Right cardiac atrium (tissue), 5 donors: Measurements from ENCODE around the gene IFTAP. TPM values are rescaled to one million over a fixed set of nuclear protein-coding genes. Genes with fewer than 3 reads are reported as not detected.
A peak's percentile ranks its signal among the peaks of the same experiment; 100 is the strongest.

Experiments
- ATAC-seq, 2 donors: fragments of 200-7000 bp; cut with Tn5 transposase; one replicate each; pipeline versions ENCODE4 v1.8.0 to v1.9.1; 2020; ENCODE audit warnings: moderate library complexity in 2 of 2, mild to moderate bottlenecking in 1 of 2
- DNase-seq, 3 donors: peaks; one replicate each; pipeline ENCODE4 v3.0.0-alpha.2; 2020
- H3K27ac ChIP-seq: one replicate; pipeline ENCODE4 v1.5.1; 2013; ENCODE audit warnings: mild to moderate bottlenecking, low read length, control low read depth, moderate library complexity
- H3K27me3 ChIP-seq: one replicate; pipeline ENCODE4 v1.6.1; 2013; ENCODE audit not compliant: control insufficient read depth, insufficient read depth
- H3K4me1 ChIP-seq: one replicate; pipeline ENCODE4 v1.6.1; 2013; ENCODE audit warnings: low read length; ENCODE audit not compliant: control insufficient read depth, insufficient read depth
- H3K4me3 ChIP-seq: one replicate; pipeline ENCODE4 v1.5.1; 2013; ENCODE audit warnings: low read length, control low read depth
- H3K9me3 ChIP-seq: one replicate; pipeline ENCODE4 v1.6.1; 2013; ENCODE audit warnings: low read length; ENCODE audit not compliant: control insufficient read depth
- WGBS: extraction: QIAGEN DNeasy Blood & Tissue Kit; methylation state at CpG from one replicate; pipeline ENCODE4 v1.1.7; 2013; 5-methylcytosine and 5-hydroxymethylcytosine counted together
- intact Hi-C, 4 donors: fragments of 100-400 bp; cut with DNase I; formaldehyde crosslinking; loops; one replicate each; pipeline versions ENCODE4 v1.11.0 to v1.14.0; 2022 to 2023
- polyA plus RNA-seq: library from polyadenylated mRNA; stranded (reverse); fragments of 200-250 nt; gene quantifications from one replicate; pipeline ENCODE4 v1.2.3, GENCODE V29; 2013
- total RNA-seq, 4 donors: library from RNA; stranded (reverse); fragmentation: NEBNext Ultra II Directional; extraction: Animal tissue kit (Norgen Biotek cat#: 25700); gene quantifications; one replicate each; pipeline ENCODE4 v1.2.1, GENCODE V29; 2021
- donor health status: healthy with polysubstance abuse.
- donor health status: DM: no; HTN: yes; CAD: no.
- donor health status: DM: no; HTN: no; CAD: no.
- donor health status: DM: no; HTN: yes; CAD: no; lungs with severe emphysema.
- donor health status: DM: yes; HTN: yes; CAD: no.

Gene IFTAP
- total and polyA plus RNA-seq, 5 donors = 28.3 to 89.2 (median 40.0) TPM

DNA sequence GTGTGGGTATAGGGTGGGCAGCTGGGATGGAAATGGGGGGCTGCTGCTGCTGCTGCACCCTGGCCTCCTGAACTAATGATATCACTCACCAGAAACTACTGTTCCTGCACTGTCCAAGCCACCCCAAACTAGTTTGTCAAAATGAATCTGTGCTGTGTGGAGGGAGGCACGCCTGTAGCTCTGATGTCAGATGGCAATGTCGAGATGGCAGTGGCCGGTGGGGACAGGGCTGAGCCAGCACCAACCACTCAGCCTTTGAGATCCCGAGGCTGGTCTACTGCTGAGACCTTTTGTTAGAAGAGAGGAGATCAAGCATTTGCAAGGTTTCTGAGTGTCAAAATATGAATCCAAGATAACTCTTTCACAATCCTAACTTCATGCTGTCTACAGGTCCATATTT, 25.2 kb upstream of the IFTAP start:
- no peaks in the 10 kb centered on the region for H3K9me3 ChIP-seq
- 85% methylated on average over 4 of the region's 4 CpGs for WGBS
- peaks cover 2% of the 10 kb centered on the region for H3K4me1 ChIP-seq
- H3K27me3 ChIP-seq = no peaks in the 10 kb centered on the region
- no peak overlapping the region for H3K27ac ChIP-seq
- no peak overlapping the region for H3K4me3 ChIP-seq
- DNase-seq (no peak), ATAC-seq (no peak)
- intact Hi-C loops = loop anchor here in 3 of 4 donors (5.0 to 10.0 kb wide), 4 partner anchors 56 to 183 kb away; no protein-coding TSS in a partner anchor

DNA sequence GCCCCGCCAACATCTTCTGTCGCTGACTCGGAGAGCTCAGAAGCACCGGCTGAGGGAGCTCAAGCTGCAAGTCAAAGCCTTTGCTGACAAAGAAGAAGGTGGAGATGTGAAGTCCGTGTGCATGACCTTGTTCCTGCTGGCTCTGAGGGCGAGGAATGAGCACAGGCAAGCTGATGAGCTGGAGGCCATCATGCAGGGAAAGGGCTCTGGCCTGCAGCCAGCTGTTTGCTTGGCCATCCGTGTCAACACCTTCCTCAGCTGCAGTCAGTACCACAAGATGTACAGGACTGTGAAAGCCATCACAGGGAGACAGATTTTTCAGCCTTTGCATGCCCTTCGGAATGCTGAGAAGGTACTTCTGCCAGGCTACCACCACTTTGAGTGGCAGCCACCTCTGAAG, 19.8 kb upstream of the IFTAP start:
- no peak for ATAC-seq
- H3K4me3 ChIP-seq = no peak overlapping the region
- 75% methylated on average over 8 of the region's 8 CpGs for WGBS
- peak in 1 of 3 donors; percentile 35 for DNase-seq
- intact Hi-C loops = no loop called here
- H3K4me1 ChIP-seq = no peaks in the 10 kb centered on the region
- H3K27ac ChIP-seq = no peak overlapping the region
- no peaks in the 10 kb centered on the region for H3K9me3 ChIP-seq
- H3K27me3 ChIP-seq = no peaks in the 10 kb centered on the region

DNA sequence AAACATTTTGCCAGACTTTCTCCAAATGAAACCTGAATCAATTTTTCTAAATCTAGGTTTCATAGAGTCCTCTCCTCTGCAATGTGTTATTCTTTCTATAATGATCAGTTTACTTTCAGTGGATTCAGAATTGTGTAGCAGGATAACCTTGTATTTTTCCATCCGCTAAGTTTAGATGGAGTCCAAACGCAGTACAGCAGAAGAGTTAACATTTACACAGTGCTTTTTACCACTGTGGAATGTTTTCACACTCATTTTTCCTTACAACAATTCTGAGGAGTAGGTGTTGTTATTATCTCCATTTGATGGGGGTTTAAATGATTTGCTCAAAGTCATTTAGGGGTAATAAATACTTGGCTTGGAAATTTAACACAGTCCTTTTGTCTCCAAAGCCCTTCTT, 16.9 kb upstream of the IFTAP start:
- intact Hi-C loops = no loop called here
- no peak overlapping the region for H3K4me3 ChIP-seq
- no peaks in the 10 kb centered on the region for H3K9me3 ChIP-seq
- no peak for ATAC-seq
- H3K27me3 ChIP-seq = no peaks in the 10 kb centered on the region
- DNase-seq = no peak
- no peaks in the 10 kb centered on the region for H3K4me1 ChIP-seq
- H3K27ac ChIP-seq = no peak overlapping the region
- WGBS = 80% methylated on average over 2 of the region's 2 CpGs

DNA sequence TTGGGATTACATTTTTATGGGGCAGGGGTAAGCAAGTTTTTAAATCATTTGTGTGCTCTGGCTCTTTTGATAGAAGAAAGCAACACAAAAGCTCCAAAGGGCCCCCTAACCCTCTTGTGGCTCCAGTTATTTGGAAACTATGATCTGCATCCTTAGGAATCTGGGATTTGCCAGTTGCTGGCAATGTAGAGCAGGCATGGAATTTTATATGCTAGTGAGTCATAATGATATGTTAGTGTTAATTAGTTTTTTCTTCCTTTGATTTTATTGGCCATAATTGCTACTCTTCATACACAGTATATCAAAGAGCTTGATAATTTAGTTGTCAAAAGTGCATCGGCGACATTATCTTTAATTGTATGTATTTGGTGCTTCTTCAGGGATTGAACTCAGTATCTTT, 16.4 kb upstream of the IFTAP start:
- WGBS = 68% methylated on average over 2 of the region's 2 CpGs
- H3K27me3 ChIP-seq = no peaks in the 10 kb centered on the region
- intact Hi-C loops = no loop called here
- H3K4me1 ChIP-seq = no peaks in the 10 kb centered on the region
- no peak overlapping the region for H3K4me3 ChIP-seq
- H3K9me3 ChIP-seq = no peaks in the 10 kb centered on the region
- DNase-seq (no peak), ATAC-seq (no peak)
- H3K27ac ChIP-seq = no peak overlapping the region

DNA sequence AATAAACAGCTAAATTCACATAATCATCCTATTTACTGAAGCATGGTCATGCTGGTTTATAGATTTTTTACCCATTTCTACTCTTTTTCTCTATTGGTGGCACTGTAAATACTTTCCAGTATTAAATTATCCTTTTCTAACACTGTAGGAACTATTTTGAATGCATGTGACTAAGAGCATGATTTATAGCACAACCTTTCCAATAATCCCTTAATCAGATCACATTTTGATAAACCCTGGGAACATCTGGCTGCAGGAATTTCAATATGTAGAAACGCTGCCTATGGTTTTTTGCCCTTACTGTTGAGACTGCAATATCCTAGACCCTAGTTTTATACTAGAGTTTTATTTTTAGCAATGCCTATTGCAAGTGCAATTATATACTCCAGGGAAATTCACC, 15.8 kb upstream of the IFTAP start:
- no peak overlapping the region for H3K4me3 ChIP-seq
- H3K27me3 ChIP-seq = no peaks in the 10 kb centered on the region
- intact Hi-C loops = no loop called here
- no peak for DNase-seq
- H3K27ac ChIP-seq = no peak overlapping the region
- H3K9me3 ChIP-seq = no peaks in the 10 kb centered on the region
- WGBS = 58% methylated on average over 1 of the region's 1 CpG
- ATAC-seq = no peak
- H3K4me1 ChIP-seq = no peaks in the 10 kb centered on the region

DNA sequence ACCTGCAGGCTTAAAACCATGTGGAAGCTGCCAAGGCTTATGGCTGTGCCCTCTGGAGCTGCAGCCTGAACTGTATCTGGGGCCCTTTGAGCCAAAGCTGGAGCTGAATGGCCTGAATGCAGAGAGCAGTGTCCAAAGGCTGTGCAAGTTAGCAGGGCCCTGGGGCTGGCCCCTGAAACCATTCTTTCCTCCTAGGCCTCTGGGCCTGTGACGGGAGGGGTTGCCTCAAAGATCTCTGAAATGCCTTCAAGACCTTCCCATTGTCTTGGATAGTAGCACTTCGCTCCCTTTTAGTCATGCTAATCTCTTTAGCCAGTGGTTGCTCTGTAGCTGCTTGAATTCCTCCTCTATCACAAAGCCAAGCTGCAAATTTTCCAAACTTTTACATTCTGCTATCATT, 12.8 kb upstream of the IFTAP start:
- no peak overlapping the region for H3K4me3 ChIP-seq
- H3K4me1 ChIP-seq = no peaks in the 10 kb centered on the region
- DNase-seq (no peak), ATAC-seq (no peak)
- H3K9me3 ChIP-seq = no peaks in the 10 kb centered on the region
- H3K27ac ChIP-seq = no peak overlapping the region
- WGBS = 87% methylated on average over 2 of the region's 2 CpGs
- no peaks in the 10 kb centered on the region for H3K27me3 ChIP-seq
- intact Hi-C loops = no loop called here

DNA sequence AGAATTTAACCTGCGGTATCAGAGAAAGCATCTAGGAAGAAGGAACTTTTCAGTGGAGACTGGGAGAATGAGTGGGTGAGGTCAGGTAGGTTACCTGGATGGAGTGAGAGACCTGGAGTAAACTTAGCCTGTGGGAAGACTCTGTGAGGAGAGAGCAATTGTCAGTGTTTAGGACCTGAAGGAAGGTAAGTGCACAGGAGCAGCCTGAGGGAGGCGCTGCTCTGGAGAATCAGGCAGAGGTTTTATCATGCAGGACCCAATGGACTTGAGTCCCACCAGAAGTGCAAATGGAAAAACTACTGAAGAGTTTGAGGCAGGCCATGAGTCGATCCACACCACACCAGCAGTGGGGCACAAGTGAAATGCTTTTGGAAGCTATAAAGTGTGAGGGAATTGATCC, 10.6 kb upstream of the IFTAP start:
- Histone ChIP-seq H3K27ac (no peak overlapping the region), H3K9me3 (no peaks in the 10 kb centered on the region), H3K4me1 (no peaks in the 10 kb centered on the region), H3K4me3 (no peak overlapping the region), H3K27me3 (no peaks in the 10 kb centered on the region)
- ATAC-seq (no peak), DNase-seq (no peak)
- WGBS = 65% methylated on average over 3 of the region's 3 CpGs
- intact Hi-C loops = no loop called here

DNA sequence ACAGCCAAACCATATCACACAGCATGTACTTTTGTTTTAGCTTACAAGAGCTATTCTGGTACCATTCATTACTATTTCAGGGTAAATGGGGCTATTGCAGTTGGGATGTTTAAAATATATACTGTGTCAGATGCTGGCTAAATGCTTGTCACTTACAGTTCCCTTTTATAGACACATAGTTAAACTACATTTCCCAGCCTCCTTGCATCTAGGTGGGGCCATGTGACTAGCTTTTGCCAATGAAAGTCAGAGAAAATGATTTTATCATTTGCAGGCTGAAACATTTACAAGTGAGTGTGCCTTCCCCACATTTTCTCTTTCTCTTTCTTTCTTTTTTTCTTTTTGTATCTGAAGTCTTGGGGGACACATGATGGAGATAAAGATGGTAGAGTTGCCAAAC, 7.8 kb upstream of the IFTAP start:
- intact Hi-C loops = no loop called here
- H3K4me1 ChIP-seq = no peaks in the 10 kb centered on the region
- no peaks in the 10 kb centered on the region for H3K9me3 ChIP-seq
- no peak overlapping the region for H3K4me3 ChIP-seq
- no peak overlapping the region for H3K27ac ChIP-seq
- ATAC-seq (no peak), DNase-seq (no peak)
- H3K27me3 ChIP-seq = no peaks in the 10 kb centered on the region

DNA sequence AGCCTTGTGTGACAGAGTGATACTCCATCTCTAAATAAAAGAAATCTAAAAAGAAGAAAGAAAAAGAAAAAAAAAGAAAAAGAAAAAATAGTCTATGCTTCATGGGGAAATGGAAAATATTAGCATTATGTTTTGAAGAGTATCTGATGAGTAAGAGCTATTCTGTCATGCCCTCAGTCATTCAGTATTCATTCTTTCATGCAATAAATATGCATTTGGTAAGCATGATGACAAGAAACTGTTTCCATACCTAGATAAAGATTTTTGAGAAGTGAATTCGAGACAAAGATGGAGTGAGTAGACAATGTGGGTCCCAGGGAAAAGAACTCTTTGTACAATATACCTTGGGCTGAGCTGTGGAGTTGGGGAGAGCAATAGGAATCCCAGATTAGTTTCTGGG, 6.2 kb upstream of the IFTAP start:
- DNase-seq (no peak), ATAC-seq (no peak)
- intact Hi-C loops = no loop called here
- Histone ChIP-seq H3K27me3 (no peaks in the 10 kb centered on the region), H3K4me1 (no peaks in the 10 kb centered on the region), H3K27ac (no peak overlapping the region), H3K4me3 (no peak overlapping the region), H3K9me3 (no peaks in the 10 kb centered on the region)
- WGBS = 37% methylated on average over 1 of the region's 1 CpG

DNA sequence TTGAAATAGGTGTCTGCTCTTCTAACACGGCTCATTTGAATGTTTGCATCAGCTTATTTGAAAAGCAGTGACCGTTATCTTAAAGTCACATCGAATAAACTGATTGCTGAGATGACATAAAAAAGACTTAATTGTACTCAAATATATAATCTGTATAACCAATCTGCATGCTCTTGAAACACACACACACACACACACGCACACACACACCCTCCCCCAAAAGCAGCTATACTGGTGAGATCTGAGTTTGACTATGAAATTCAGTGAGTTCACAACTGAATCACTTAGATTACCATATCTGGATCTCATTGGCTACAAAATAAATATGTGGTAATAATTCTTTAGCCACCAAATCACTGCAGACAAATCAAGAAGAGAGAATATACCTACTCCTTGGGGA, 3.8 kb upstream of the IFTAP start:
- DNase-seq (no peak), ATAC-seq (no peak)
- no peak overlapping the region for H3K4me3 ChIP-seq
- H3K9me3 ChIP-seq = no peaks in the 10 kb centered on the region
- no peak overlapping the region for H3K27ac ChIP-seq
- intact Hi-C loops = no loop called here
- WGBS = 48% methylated on average over 4 of the region's 4 CpGs
- no peaks in the 10 kb centered on the region for H3K27me3 ChIP-seq
- H3K4me1 ChIP-seq = no peaks in the 10 kb centered on the region

DNA sequence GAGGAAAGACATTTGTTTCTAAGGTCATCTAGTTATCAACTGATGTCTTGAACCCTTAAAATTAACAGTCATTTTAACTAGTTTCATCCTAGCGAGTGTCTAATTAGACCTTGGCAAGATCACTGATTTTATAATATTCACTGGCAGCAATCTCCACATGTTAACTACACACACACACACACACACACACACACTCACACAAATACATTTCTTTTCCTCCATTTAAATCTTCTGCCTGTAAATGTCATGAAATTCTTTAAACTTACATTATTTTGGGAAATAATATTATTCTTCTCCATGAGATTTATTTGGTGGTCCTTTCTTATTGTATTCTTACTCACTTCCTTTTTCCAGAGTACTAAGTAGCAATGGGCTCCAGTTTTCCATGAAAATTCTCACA, 2.9 kb upstream of the IFTAP start:
- DNase-seq (no peak), ATAC-seq (no peak)
- intact Hi-C loops = no loop called here
- no peaks in the 10 kb centered on the region for H3K9me3 ChIP-seq
- no peak overlapping the region for H3K27ac ChIP-seq
- no peaks in the 10 kb centered on the region for H3K27me3 ChIP-seq
- no peak overlapping the region for H3K4me3 ChIP-seq
- 42% methylated on average over 1 of the region's 1 CpG for WGBS
- H3K4me1 ChIP-seq = no peaks in the 10 kb centered on the region

DNA sequence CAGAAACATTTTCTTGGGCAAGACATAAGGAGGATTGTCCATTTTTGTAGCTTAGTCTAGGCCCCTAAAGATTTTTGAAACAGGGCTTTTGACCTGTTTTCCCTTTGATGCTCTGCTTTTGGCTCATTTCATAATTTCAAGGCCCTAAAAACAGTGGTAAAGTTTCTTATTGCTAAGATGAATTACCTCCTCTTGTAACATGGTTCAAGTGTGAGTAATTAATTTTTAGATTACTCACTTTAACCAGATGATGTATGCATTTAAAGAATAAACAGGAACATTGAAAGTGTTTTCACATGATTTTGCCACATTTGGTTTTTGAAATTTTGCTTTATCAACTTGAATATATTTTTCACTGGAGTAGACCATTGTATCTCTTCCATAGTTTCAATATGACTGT, 2.6 kb downstream of the IFTAP start:
- H3K9me3 ChIP-seq = no peaks in the 10 kb centered on the region
- no peaks in the 10 kb centered on the region for H3K27me3 ChIP-seq
- no peak overlapping the region for H3K4me3 ChIP-seq
- H3K4me1 ChIP-seq = no peaks in the 10 kb centered on the region
- H3K27ac ChIP-seq = no peak overlapping the region
- no peak for ATAC-seq
- intact Hi-C loops = no loop called here
- DNase-seq = no peak
